ENCODE measurements around the gene ERFL. TPM values are rescaled to one million over a fixed set of nuclear protein-coding genes. Genes with fewer than 3 reads are reported as not detected.

The ERFL gene
- total and polyA plus RNA-seq, 2 experiments from 2014 or later, result 0.69 TPM; not detected in 1

- TF ChIP-seq CTCF (conservative IDR thresholded peaks at IDR 0.05; ENCODE audit: low read depth in 2 of 2) (no peak), EZH2 (IDR thresholded peaks at IDR 0.05; ENCODE audit: low read depth, unreplicated experiment) (no peak), ZNF331 (CRISPR knock-in tag; IDR thresholded peaks at IDR 0.05; ENCODE audit: low read depth) (no peak), POLR2AphosphoS5 (IDR thresholded peaks at IDR 0.05; ENCODE audit: low read depth) (no peak)
Observed at GRCh38 chr19:41868989-41869300, 59.3 kb downstream of the ERFL start (continued).

GRCh38 chr19:41868120-41868988 is 59.9 kb downstream of the ERFL start:
- Mint-ChIP-seq H3K4me1 (peaks cover 22% of the 10 kb centered on the region), H3K36me3 (ENCODE audit: low read depth) (peaks cover 86% of the 10 kb centered on the region), H3K27me3 (ENCODE audit: insufficient read depth, low read depth, poor library complexity) (peaks cover 41% of the 10 kb centered on the region), H3K27ac (peak overlapping the region; percentile 88), H3K9me3 (no peaks in the 10 kb centered on the region), H3K4me3 (no peak overlapping the region)
- peaks cover 70% of the 10 kb centered on the region for H3K36me3 ChIP-seq (ENCODE audit: insufficient read depth)
- peaks cover 61% of the 10 kb centered on the region for H4K20me1 ChIP-seq (replicated peaks; ENCODE audit: insufficient read depth)
- H2AFZ ChIP-seq, result no peak overlapping the region
- peaks cover 49% of the 10 kb centered on the region for H3K79me2 ChIP-seq (replicated peaks; ENCODE audit: insufficient read depth)
- DNase-seq (ENCODE audit: low spot score), result no peak
- H3K4me1 ChIP-seq (ENCODE audit: insufficient read depth), result peaks cover 21% of the 10 kb centered on the region
- H3F3A ChIP-seq (replicated peaks; ENCODE audit: low read depth), result peaks cover 88% of the 10 kb centered on the region
- no peak for ATAC-seq
- TF ChIP-seq CTCF (conservative IDR thresholded peaks at IDR 0.05; ENCODE audit: low read depth in 2 of 2) (no peak), POLR2AphosphoS5 (IDR thresholded peaks at IDR 0.05; ENCODE audit: low read depth) (peak; percentile 40)
- H3K9me2 ChIP-seq (ENCODE audit: insufficient read depth), result no peaks in the 10 kb centered on the region
- H3K27ac ChIP-seq (ENCODE audit: low read depth), result peak overlapping the region; percentile 98
- H3K27me3 ChIP-seq (ENCODE audit: insufficient read depth), result no peaks in the 10 kb centered on the region
- H3K4me3 ChIP-seq, result no peak overlapping the region
- H3K4me2 ChIP-seq, result no peak overlapping the region

GRCh38 chr19:41866284-41866683 is 62.0 kb downstream of the ERFL start:
- Mint-ChIP-seq H3K4me3 (0 out of 3 replicates have a peak overlapping the region, but pooled peaks have one; percentile 17), H3K27ac (peak overlapping the region; percentile 90), H3K36me3 (ENCODE audit: low read depth) (peaks cover 99% of the 10 kb centered on the region), H3K9me3 (no peaks in the 10 kb centered on the region), H3K27me3 (ENCODE audit: insufficient read depth, low read depth, poor library complexity) (peaks cover 34% of the 10 kb centered on the region), H3K4me1 (peaks cover 41% of the 10 kb centered on the region)
- Histone ChIP-seq H3K27ac (ENCODE audit: low read depth) (peak overlapping the region; percentile 98), H3F3A (replicated peaks; ENCODE audit: low read depth) (peaks cover 93% of the 10 kb centered on the region), H3K4me2 (peak overlapping the region; percentile 32; the same call in 1 of the 2 replicates), H3K79me2 (replicated peaks; ENCODE audit: insufficient read depth) (peaks cover 70% of the 10 kb centered on the region), H2AFZ (no peak overlapping the region), H3K27me3 (ENCODE audit: insufficient read depth) (no peaks in the 10 kb centered on the region), H3K9me2 (ENCODE audit: insufficient read depth) (no peaks in the 10 kb centered on the region), H3K4me3 (no peak overlapping the region), H3K36me3 (ENCODE audit: insufficient read depth) (peaks cover 90% of the 10 kb centered on the region), H3K4me1 (ENCODE audit: insufficient read depth) (peaks cover 42% of the 10 kb centered on the region), H4K20me1 (replicated peaks; ENCODE audit: insufficient read depth) (peaks cover 81% of the 10 kb centered on the region)
- DNase-seq (ENCODE audit: low spot score) (no peak), ATAC-seq (peak; percentile 2; the same call in 2 of the 3 replicates)
- no peak for TF ChIP-seq ZNF331 (CRISPR knock-in tag; IDR thresholded peaks at IDR 0.05; ENCODE audit: low read depth)
- no peak for TF ChIP-seq JUNB (IDR thresholded peaks at IDR 0.05; ENCODE audit: unreplicated experiment)
- no peak for TF ChIP-seq CTCF (conservative IDR thresholded peaks at IDR 0.05; ENCODE audit: low read depth in 2 of 2)
- TF ChIP-seq NANOG (IDR thresholded peaks at IDR 0.05; ENCODE audit: borderline replicate concordance), result no peak
- no peak for TF ChIP-seq CREB1 (CRISPR knock-in tag; IDR thresholded peaks at IDR 0.05; ENCODE audit: low read depth)
- TF ChIP-seq STAT1 (IDR thresholded peaks at IDR 0.05; ENCODE audit: unreplicated experiment), result no peak
- no peak for TF ChIP-seq ETS1 (IDR thresholded peaks at IDR 0.05)
- no peak for TF ChIP-seq POLR2AphosphoS5 (IDR thresholded peaks at IDR 0.05; ENCODE audit: low read depth)

Data from GM23338 (cell line).